Stimulated activated CD8-positive, alpha-beta memory T cell treated with anti-CD3 and anti-CD28 coated beads, Interleukin-7, amount 100 ng/mL, for 48 hours (primary cell): ENCODE measurements around the gene SMIM15.
"Not testable (repeated sequence)": the region's sequence is repeated elsewhere in the genome, so short reads cannot be mapped to it uniquely, and the experiment has no call there.

Source experiments
- DNase-seq, 2 donors: peaks; one replicate each; pipeline ENCODE4 v3.0.0-alpha.2; 2020; ENCODE audit warnings: low read depth in 1 of 2; ENCODE audit errors: extremely low read depth in 1 of 2

The SMIM15 gene, protein sequence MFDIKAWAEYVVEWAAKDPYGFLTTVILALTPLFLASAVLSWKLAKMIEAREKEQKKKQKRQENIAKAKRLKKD

DNA sequence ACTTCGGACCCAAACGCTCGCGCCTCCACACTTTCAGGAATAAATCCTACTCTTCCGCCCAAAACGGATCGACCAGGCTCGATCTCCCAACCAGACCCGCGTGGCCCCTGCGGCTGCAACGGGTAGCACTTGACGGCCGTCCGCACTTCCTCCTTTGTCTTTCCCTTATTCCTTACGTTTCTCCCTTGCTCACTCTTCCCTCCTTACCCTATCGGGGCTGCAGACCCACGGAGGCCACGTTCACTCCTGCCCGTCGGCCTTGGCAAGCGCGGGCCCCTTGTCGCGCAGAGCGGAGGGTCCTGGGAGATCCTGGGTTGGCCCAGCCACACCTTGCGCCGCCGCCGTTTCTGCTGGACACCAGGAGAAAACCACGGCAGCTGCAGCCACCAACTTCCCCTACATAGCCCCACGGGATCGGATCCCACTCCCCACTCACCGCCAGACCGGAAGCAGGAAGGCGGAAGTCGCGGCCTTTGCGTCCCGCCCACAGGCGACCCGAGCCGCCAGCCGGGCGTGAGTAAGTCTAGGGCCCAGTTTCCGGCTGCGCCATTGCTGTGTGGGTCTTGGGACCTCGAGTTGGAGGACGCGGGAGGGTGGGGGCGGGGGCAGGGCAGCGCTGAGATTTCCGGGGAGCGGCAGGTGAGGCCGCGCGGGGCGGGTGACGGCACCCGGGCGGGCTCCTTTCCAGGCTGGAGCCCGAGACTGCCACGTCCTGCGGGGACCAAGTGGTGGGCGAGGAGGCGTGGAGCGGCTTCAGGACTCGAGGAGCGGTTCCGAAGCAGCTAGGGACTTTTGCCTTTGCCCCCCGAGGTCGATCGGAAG is at the start of gene SMIM15:
SMIM15 (minus strand) TSS at position 459 of the 822 bp plus-strand sequence. CDS start 2,297 bp downstream, outside the sequence.
- DNase-seq: peak; percentile 60 to 80

GRCh38 chr5:61207884-61208283 is 45.6 kb upstream of the SMIM15 start:
- no peak for DNase-seq

GRCh38 chr5:61205013-61205412 is 42.7 kb upstream of the SMIM15 start:
- DNase-seq: no peak

GRCh38 chr5:61202213-61202612 is 39.9 kb upstream of the SMIM15 start:
- DNase-seq: no peak

GRCh38 chr5:61200582-61201155 is 38.4 kb upstream of the SMIM15 start:
- DNase-seq: no peak

GRCh38 chr5:61198606-61199005 is 36.3 kb upstream of the SMIM15 start:
- no peak for DNase-seq

- not testable (repeated sequence) for DNase-seq
Measured at GRCh38 chr5:61187826-61188225, 25.6 kb upstream of the SMIM15 start.

- not testable (repeated sequence) for DNase-seq
Measured at GRCh38 chr5:61187352-61187751, 25.1 kb upstream of the SMIM15 start.

GRCh38 chr5:61186634-61187033 is 24.4 kb upstream of the SMIM15 start:
- no peak for DNase-seq

DNA sequence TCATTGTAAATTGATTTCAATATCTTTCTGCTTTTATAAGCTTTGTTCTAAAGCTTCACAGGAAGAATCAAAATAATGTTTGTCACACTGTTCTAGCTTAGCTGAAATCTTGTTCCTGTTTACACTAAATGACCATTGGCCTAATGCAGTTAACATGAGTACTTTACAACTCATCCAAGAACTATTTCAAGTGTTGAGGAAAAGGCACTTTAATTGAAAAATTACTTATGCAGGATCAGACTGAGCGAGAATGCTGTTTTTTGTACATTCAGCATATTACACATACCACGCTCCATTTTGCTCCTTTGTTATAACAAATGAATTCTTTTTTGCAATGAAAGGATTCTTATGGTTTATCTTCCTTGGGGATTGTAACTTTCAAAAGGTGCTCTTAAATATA is 22.4 kb upstream of the SMIM15 start:
- no peak for DNase-seq

- DNase-seq: no peak
Measured at GRCh38 chr5:61183538-61183937, 21.3 kb upstream of the SMIM15 start.

- DNase-seq: no peak
Measured at GRCh38 chr5:61182449-61182848, 20.2 kb upstream of the SMIM15 start.

DNA sequence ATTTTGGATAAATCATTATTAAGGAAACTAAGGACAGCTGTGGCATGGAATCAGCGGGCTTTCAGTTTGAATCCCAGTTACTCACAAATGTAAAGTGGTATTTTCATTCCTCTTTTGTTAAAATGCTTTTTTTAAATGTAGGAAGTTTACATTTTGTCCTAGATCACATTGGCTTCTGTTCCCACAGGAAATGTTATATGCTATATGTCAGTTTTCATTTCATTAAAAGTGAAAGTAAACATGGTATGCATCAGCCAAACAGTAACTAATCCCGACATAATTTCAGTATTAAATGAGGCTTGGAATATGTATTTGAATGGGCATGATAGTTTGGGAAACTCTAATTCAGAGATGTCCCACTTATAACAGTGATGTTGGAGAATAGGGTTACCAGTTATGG is 18.6 kb upstream of the SMIM15 start:
- no peak for DNase-seq

DNA sequence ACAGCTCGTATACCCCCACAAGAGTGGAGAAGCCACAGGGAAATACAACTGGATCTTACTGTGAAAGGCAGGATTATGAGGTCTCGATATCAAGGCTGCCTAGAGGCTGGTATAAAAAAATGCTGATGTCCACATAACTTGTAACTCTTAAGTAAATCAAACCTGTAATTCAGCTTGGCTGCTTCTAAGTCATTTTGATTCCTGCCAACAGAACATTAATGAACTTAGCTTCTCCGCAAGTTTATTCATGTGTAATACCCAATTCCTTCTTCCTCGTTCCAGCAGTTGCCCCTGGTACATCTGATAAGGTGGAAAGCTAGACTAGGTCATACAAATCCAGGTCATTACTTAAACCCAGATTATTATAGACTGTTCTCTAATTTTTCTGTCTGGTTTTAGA is 16.4 kb upstream of the SMIM15 start:
- DNase-seq: no peak

DNA sequence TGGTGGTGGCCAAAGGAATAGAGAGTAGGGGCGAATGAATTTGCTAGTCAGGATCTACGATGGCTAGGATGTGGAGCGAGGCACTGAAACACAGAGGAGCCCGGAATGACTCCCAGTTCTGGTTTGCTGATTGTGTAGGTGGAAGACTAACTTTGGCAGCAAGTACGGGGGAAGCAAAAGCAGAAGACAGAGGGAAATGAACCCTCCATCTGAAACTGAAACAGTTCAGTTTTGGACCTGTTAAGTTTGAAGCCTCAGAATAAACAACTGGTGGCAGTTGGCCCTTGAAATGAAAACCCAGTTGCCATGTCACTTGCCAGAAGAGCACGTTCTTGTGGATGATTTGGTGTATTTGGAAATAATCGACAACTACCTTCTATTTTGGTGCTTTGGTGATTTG is 15.4 kb upstream of the SMIM15 start:
- no peak for DNase-seq

DNA sequence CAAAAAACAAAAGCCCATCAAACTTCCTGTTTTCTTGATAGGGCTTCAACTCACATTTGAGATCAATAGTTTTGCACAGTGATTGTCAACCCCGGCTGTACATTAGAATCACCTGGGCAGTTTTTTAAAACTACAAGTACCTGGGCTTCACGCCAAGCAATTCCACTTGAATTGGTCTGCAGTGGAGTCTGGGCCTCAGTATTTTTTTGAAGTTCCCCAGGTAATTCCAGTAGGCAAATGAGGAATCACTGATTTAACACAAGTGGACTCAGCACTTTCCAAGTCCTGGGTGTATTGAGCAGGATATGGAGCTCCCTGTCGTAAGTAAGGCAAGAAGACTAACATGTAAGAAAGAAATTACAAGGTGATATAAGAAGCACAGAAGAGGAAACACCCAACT is 14.8 kb upstream of the SMIM15 start:
- no peak for DNase-seq

GRCh38 chr5:61176631-61177030 is 14.4 kb upstream of the SMIM15 start:
- DNase-seq: no peak

DNA sequence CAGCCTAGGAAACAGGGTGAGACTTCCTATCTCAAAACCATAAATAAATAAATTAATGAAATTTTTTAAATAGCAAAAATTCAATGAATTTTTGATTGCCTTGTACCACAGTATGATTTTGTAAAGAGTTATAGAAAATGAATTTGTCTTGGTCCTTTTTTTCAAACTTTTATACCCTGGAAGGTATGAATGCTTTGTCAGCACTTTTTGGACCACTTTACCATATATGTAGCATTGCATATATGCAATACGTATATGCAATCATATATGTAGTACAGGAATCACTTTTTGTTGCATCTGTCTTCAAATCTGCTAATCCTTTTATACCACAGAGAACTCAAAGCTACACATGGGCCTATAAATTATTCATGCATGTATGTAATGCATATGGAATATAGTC is 9.2 kb upstream of the SMIM15 start:
- no peak for DNase-seq

DNA sequence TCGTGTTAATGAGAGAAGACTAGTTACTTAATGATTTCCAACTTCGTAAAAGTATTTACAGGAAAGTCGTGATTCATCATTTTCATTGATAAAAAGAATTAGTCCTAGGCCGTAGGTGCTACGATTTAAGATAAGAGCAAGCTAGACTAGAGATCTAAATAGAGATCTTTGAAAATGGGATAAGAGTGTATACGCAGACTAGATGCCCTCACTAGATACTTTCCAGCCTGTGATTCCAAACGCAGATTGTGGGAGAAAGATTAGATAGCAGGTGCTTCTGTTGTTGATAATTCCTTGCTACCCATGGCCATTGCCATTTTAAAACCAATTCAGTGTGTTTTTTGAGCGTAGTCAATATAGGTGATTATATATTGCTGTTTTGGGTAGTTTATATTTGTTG is 6.7 kb upstream of the SMIM15 start:
- DNase-seq: no peak

DNA sequence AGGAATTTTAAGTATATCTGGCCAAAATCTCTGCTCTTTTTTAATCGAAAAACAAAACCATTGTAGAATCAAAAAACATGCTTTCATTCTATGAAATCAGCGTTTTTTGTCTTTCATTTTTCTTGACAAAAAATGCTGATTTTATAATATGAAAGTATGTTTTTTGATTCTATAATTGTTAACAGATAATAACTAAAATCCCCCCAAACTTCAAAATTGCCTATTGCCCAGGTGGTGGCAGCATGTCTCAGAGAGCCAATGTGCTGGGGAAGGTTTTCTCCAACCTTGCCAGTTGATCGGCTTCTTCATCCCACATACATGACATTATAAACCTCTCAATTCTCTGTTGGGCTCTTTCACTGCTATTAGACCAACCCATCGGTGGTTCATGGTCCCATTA is 5.1 kb upstream of the SMIM15 start:
- DNase-seq: no peak

DNA sequence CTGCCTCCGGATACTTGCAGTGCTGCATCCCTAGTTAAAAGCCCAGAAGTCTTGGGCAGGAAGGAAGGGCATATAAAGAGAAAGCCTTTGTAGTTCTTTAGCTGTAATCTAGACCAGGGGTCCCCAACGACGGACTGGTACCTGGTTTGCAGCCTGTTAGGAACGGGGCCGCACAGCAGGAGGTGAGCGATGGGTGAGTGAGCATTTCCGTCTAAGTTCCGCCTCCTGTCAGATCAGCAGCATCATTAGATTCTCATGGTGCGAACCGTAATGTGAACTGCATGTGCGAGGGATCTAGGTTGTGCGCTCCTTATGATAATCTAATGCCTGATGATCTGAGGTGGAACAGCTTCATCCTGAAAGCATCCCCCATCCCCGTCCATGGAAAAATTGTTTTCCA is 1.6 kb upstream of the SMIM15 start:
- DNase-seq: no peak

DNA sequence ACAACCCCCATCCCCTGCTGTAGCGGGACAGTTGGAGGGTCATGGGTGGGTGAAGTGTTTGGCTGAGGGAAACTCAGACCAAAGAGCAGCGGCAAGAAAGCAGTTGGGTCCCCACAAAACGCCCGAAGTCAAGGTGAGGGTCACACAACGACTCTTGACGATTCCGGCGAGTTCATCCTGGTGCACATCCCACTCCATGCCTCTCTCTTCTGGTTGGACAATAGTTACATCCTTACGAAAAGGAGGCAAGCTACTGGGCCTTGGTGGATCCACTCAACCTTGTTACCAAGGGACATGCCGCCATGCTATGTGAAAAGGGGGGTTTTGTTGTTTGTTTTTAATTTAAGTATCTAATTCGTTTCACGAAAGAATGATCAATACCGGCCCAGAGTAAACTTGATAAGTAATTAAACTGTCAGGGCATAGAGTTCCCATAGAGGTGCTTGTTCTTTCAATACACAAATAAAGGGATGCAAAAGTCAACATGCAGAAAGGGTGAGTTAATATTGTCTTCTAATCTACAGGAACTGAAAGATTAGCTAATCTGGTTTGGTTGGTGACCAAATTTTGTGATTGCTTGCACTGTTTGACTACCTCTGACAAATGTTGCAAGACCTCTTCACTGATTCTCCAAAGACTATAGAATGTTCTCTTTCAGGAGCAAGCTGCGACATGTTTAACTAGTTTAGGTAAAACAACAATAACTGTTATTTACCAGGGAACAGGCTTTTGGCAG is 732 bp upstream of the SMIM15 start:
- no peak for DNase-seq
